SK-N-MC (cell line): ENCODE data around the gene FBXL7.

Experiments
- EZH2 ChIP-seq: fragments of 200-600 bp; sonication (generic); IDR thresholded peaks from one replicate; pipeline ENCODE4 v1.6.1; 2017; ENCODE audit warnings: antibody characterized with exemption
- FOXP2 ChIP-seq: optimal IDR thresholded peaks from 2 replicates; pipeline ENCODE3; 2011; ENCODE audit warnings: mild to moderate bottlenecking, moderate library complexity; ENCODE audit not compliant: insufficient read depth; ENCODE audit errors: extremely low read length, control extremely low read depth
- POLR2AphosphoS5 ChIP-seq: IDR thresholded peaks from 2 replicates; pipeline ENCODE4 v1.6.1; 2012; ENCODE audit warnings: mild to moderate bottlenecking, low read depth, low read length, borderline replicate concordance

DNA sequence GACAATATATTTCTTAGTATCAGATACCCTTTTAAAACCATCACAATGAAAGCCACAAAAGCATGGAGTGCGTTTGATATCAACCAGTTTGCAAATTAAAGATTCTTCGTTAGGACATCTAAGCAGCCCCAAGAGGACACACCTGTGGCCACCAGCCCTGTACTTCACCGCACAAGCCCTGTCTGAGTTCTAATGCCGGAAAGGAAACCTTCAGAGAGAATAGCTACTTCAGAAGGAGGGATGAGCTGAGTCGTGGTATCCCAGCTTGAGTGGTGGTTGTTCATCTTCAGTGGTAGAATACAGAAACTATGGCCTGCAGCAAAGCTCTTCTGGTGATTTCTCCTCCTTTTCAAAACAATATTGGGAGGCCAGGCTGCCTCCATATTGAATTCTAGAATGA is 319.6 kb downstream of the FBXL7 start:
- TF ChIP-seq POLR2AphosphoS5: no peak
- TF ChIP-seq EZH2: no peak
- no peak for TF ChIP-seq FOXP2
